ENCODE measurements around the gene DTNA. TPM values are rescaled to one million over a fixed set of nuclear protein-coding genes. Genes with fewer than 3 reads are reported as not detected.

DTNA gene
- total RNA-seq, 1 donor: 22.0 TPM

DNA sequence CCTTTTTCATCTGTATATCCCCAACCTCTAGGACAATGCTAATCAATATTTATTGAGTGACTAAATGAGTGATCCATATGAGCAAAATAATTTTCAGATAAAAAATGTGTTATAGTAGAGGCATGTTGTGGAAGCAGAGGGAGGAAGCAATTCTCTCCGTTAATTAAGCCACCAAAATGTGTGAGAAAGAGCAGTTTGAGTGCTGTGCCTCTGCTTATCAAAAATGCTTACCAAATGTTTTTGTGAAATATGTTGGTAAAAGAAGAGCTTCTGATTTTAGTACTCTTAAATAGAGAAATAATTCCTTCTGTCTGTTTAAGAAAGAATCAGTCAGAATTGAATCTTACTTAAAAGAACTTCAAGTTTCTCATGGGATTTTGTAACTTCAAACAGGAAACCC, 90.3 kb downstream of the DTNA start:
- no peak overlapping the region for H3K4me3 ChIP-seq (ENCODE audit: low read depth, low read length)
- TF ChIP-seq, protein P1, sequence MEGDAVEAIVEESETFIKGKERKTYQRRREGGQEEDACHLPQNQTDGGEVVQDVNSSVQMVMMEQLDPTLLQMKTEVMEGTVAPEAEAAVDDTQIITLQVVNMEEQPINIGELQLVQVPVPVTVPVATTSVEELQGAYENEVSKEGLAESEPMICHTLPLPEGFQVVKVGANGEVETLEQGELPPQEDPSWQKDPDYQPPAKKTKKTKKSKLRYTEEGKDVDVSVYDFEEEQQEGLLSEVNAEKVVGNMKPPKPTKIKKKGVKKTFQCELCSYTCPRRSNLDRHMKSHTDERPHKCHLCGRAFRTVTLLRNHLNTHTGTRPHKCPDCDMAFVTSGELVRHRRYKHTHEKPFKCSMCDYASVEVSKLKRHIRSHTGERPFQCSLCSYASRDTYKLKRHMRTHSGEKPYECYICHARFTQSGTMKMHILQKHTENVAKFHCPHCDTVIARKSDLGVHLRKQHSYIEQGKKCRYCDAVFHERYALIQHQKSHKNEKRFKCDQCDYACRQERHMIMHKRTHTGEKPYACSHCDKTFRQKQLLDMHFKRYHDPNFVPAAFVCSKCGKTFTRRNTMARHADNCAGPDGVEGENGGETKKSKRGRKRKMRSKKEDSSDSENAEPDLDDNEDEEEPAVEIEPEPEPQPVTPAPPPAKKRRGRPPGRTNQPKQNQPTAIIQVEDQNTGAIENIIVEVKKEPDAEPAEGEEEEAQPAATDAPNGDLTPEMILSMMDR (IDR thresholded peaks at IDR 0.05; ENCODE audit: insufficient read depth, low read length): no peak
- no peak for DNase-seq (ENCODE audit: low read depth)

DNA sequence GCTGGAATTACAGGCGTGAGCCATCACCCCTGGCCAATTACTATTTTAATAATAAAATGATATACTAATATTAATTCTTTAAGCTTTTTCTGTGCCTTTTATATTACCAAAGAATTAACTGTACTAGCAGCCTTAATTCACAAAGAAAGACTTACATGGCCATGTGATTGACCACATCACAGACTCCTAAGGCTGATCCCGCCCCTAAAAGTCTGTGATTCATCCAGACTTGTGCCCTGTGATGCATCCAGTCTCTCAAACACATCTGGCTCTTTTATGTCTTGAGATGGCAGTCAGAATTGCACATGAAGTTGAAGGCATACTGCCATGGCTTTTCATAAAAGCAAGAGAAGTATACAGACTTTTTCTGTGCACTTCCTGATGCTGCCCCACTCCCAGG, 91.7 kb downstream of the DTNA start:
- DNase-seq (ENCODE audit: low read depth): peak; percentile 51
- no peak overlapping the region for H3K4me3 ChIP-seq (ENCODE audit: low read depth, low read length)
- TF ChIP-seq, protein P1 (IDR thresholded peaks at IDR 0.05; ENCODE audit: insufficient read depth, low read length): no peak

DNA sequence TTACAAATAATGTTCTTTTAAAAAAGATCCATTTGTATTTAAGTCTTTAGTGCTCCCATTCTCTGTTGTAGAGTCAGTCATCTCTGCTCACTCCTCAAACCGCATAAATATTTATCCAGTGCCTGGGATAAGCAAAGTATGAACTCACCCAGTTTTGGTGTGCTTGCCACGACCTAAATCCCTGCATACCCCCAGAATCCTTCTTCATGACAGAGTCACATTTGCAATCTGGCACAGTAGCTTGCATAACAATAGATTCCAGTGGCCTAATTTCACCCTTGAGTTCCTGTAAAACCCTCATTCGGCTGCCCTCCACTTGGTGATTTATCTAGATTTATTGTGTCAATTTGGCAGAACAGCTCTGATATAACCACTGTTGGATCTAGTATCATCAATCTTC, 92.9 kb downstream of the DTNA start:
- no peak for DNase-seq (ENCODE audit: low read depth)
- no peak overlapping the region for H3K4me3 ChIP-seq (ENCODE audit: low read depth, low read length)
- TF ChIP-seq, protein P1 (IDR thresholded peaks at IDR 0.05; ENCODE audit: insufficient read depth, low read length): no peak

DNA sequence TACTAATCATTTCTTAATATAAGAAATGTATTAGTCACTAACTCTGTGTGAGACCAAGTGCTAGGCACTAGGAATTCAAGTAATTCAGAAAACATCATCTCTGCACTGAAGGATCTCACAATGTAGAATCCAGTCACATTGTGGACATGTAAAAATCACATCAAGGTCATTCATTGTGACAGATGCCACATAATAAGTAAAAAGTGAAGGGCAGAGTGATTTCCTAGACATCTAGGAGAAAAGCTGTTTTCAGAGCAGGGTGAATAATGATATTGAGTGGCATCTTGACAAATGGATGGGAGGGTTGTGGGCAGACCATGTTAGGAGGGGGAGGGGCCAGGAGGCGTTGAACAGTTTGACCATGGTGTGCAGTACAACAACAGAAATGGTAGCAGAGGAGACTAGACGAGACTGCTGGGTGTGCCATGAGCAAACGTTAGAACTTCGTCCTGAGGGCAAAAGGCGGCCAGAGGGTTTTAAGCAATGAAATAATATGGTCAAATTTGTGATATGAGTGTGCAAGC, 93.8 kb downstream of the DTNA start:
- no peak for DNase-seq (ENCODE audit: low read depth)
- no peak overlapping the region for H3K4me3 ChIP-seq (ENCODE audit: low read depth, low read length)
- TF ChIP-seq, protein P1 (IDR thresholded peaks at IDR 0.05; ENCODE audit: insufficient read depth, low read length): no peak

DNA sequence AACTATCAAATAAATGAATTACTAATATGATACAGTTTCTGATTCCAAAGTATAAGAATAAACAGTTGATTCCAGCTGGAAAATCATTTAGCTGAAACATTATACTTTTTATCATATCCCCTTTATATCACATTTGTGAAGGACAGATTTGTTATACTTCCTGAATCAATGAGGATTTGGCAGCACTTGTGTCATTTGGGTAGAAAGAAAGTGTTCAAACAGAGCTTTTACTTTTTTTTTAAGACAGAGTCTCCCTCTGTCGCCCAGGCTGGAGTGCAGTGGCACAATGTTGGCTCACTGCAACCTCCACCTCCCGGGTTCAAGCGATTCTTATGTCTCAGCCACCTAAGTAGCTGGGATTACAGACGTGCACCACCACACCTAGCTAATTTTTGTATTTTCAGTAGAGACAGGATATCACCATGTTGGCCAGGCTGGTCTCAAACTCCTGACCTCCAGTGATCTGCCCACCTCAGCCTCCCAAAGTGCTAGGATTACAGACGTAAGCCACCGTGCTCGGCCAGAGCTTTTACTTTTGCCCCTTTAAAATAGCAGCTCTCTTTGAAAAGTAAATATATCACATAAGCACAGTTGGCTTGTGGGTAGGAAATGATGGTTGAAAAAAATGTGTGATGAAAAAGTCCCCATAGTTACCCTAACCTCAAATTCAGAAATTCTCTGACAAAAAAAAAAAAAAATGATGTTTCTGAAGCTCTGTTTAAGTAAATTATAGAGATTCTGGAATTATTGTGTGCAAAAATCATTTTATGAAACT, 95.2 kb downstream of the DTNA start:
- H3K4me3 ChIP-seq (ENCODE audit: low read depth, low read length): no peak overlapping the region
- TF ChIP-seq, protein P1 (IDR thresholded peaks at IDR 0.05; ENCODE audit: insufficient read depth, low read length): no peak
- no peak for DNase-seq (ENCODE audit: low read depth)

DNA sequence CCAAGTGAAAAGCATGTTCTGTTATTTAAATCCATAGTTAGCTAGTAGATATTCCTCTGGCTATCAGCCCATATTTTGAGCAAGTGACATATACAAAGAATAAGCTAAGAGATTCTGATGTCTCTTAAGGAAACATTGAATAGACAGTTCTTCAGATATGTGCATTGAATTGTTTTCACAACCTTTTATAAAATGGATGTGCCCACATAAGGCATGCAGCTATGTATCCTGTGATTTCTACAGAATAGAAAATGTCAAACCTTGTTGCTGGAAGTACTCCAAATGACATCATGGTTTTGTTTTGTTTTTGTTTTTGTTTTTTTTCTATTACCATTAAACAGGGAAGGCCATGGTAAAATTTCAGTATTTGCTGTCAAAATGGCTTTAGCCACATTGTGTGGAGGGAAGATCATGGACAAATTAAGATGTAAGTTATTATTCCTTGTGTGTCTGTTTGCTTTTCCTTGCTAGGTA, 95.8 kb downstream of the DTNA start:
- DNase-seq (ENCODE audit: low read depth): no peak
- no peak overlapping the region for H3K4me3 ChIP-seq (ENCODE audit: low read depth, low read length)
- TF ChIP-seq, protein P1 (IDR thresholded peaks at IDR 0.05; ENCODE audit: insufficient read depth, low read length): no peak

Measured in fibroblast of the aortic adventitia (primary cell).